Heart left ventricle (tissue), 16 donors: Measurements from ENCODE around the gene CHD2. TPM values are rescaled to one million over a fixed set of nuclear protein-coding genes. Genes with fewer than 3 reads are reported as not detected.
"Not testable (repeated sequence)": the region's sequence is repeated elsewhere in the genome, so short reads cannot be mapped to it uniquely, and the experiment has no call there.

Experiments
- ATAC-seq, 4 donors: fragments of 200-7000 bp; cut with Tn5 transposase; one replicate each; pipeline ENCODE4 v1.9.1; 2020 to 2022; ENCODE audit warnings: moderate library complexity in 4 of 4, mild to moderate bottlenecking in 3 of 4, moderate number of reproducible peaks in 1 of 4
- DNase-seq, 5 donors: peaks; one replicate each; pipeline ENCODE4 v3.0.0-alpha.2; 2020
- H3K27ac ChIP-seq, 12 donors: fragments of 200-600 bp; sonication (generic) in 4 of 12; one replicate each; pipeline versions ENCODE4 v1.5.0 to v1.8.0; 2016 to 2022; ENCODE audit warnings: mild to moderate bottlenecking in 2 of 12
- H3K27me3 ChIP-seq, 9 donors: fragments of 200-600 bp; sonication (generic) in 2 of 9; one replicate each; pipeline versions ENCODE4 v1.5.1 to v1.8.0; 2016 to 2022; ENCODE audit warnings: mild to moderate bottlenecking in 3 of 9
- H3K36me3 ChIP-seq, 9 donors: fragments of 200-600 bp; sonication (generic) in 2 of 9; one replicate each; pipeline versions ENCODE4 v1.5.0 to v1.8.0; 2018 to 2022; ENCODE audit warnings: mild to moderate bottlenecking in 2 of 9
- H3K4me1 ChIP-seq, 12 donors: fragments of 200-600 bp; sonication (generic) in 4 of 12; one replicate each; pipeline versions ENCODE4 v1.5.0 to v1.8.0; 2016 to 2022; ENCODE audit warnings: mild to moderate bottlenecking in 3 of 12
- H3K4me3 ChIP-seq, 12 donors: fragments of 200-600 bp; sonication (generic) in 4 of 12; one replicate each; pipeline versions ENCODE4 v1.5.0 to v1.8.0; 2017 to 2022; ENCODE audit warnings: mild to moderate bottlenecking in 9 of 12, moderate library complexity in 4 of 12
- H3K9me3 ChIP-seq, 12 donors: fragments of 200-600 bp; sonication (generic) in 4 of 12; one replicate each; pipeline versions ENCODE4 v1.5.0 to v1.8.0; 2016 to 2022; ENCODE audit warnings: mild to moderate bottlenecking in 1 of 12
- CTCF ChIP-seq, 12 donors: fragments of 200-600 bp; sonication (generic) in 4 of 12; IDR thresholded peaks; one replicate each; pipeline versions ENCODE4 v1.5.0 to v1.8.0; 2018 to 2022; ENCODE audit warnings: antibody characterized with exemption in 12 of 12, mild to moderate bottlenecking in 5 of 12
- POLR2A ChIP-seq, 2 donors: fragments of 450-650 bp; IDR thresholded peaks; one replicate each; pipeline ENCODE4 v1.6.1; 2017; ENCODE audit warnings: antibody characterized with exemption in 2 of 2, mild to moderate bottlenecking in 2 of 2, moderate library complexity in 2 of 2
- WGBS, 4 donors: extraction: QIAGEN DNeasy Blood & Tissue Kit in 2 of 4; methylation state at CpG; one replicate each; pipeline versions ENCODE4 v1.1.5 to v1.1.7; 2013 to 2018; 5-methylcytosine and 5-hydroxymethylcytosine counted together
- intact Hi-C, 10 donors: fragments of 100-400 bp; cut with DNase I; formaldehyde crosslinking; loops; one replicate each; pipeline versions ENCODE4 v1.11.1 to v1.14.2; 2022
- polyA plus RNA-seq, 2 donors: library from polyadenylated mRNA; stranded (reverse); fragments of 200-250 nt; gene quantifications; one replicate each; pipeline ENCODE4 v1.2.3, GENCODE V29; 2013
- total RNA-seq, 9 donors: library from RNA; depleted of rRNA in 2 of 9; stranded (reverse); fragments of >200 nt in 2 of 9; fragmentation: NEBNext Ultra II Directional in 3 of 9; extraction: Animal tissue kit (Norgen Biotek cat#: 25700) in 3 of 9; gene quantifications; one replicate each; pipeline versions ENCODE4 v1.1.0 to v1.2.4, GENCODE V29; 2016 to 2023
- donor health status: ischemic (EF 13 %, LVEDD 7.1; RV severe dilation, severe dysfunction).
- donor health status: healthy with polysubstance abuse.
- donor health status: DM: no; HTN: yes; CAD: no.
- donor health status: DM: no; HTN: no; CAD: no.
- donor health status: ischemic (EF 25% LVEDD 6.9; RV normal size, moderate dysfunction).
- donor health status: ischemic (EF 25% LVEDD 5.7; RV mildly dilated, moderate dysfunction).
- donor health status: healthy.
- donor health status: DM: yes; HTN: yes; CAD: no.
- donor health status: ischemic (EF 35%, LVEDD 5.7; RV mildly dilated, moderate dysfunction).
- donor health status: nonischemic (EF 11% LVEDD 7.7; RV severe dilation, severe dysfunction).
- donor health status: DM: yes; HTN: yes; CAD: no.
- donor health status: PGD.
- donor health status: ischemic (EF 29% LVEDD 5.4; RV normal size, mild dysfunction).
- donor health status: nonischemic (EF 23%, LVEDD 6.1; RV moderate dilation, normal function).

Gene CHD2
- total and polyA plus RNA-seq, 11 donors = 23.1 to 76.8 (median 41.6) TPM

- H3K4me1 ChIP-seq = peaks cover 0 to 27% (median 3%) of the 10 kb centered on the region in 12 donors
- TF ChIP-seq POLR2A (IDR thresholded peaks at IDR 0.05) = no peak
- peak; percentile 31 to 68 (median 51) for TF ChIP-seq CTCF (IDR thresholded peaks at IDR 0.05)
- ATAC-seq (peak in 3 of 4 donors; percentile 9 to 44 (median 32)), DNase-seq (peak in 3 of 5 donors; percentile 19 to 54 (median 43))
- no peaks in the 10 kb centered on the region for H3K9me3 ChIP-seq
- H3K27me3 ChIP-seq = no peaks in the 10 kb centered on the region
- no peaks in the 10 kb centered on the region for H3K36me3 ChIP-seq
- no peak overlapping the region for H3K4me3 ChIP-seq
- no peak overlapping the region for H3K27ac ChIP-seq
- WGBS, 4 donors = 57 to 77% (median 61%) methylated on average over 23 to 32 of the region's 32 CpGs
- intact Hi-C loops = loop anchor here in 8 of 10 donors (2.0 to 10.0 kb wide), 10 partner anchors 51 to 1289 kb away; partner anchors contain the start of gene RGMA (in 2 of the 8)
Observed at GRCh38 chr15:93035953-93036810, 136.1 kb downstream of the CHD2 start.

GRCh38 chr15:93036951-93037819 is 137.1 kb downstream of the CHD2 start:
- TF ChIP-seq POLR2A (IDR thresholded peaks at IDR 0.05) (no peak), CTCF (IDR thresholded peaks at IDR 0.05) (peak in 4 of 12 donors; percentile 15 to 46 (median 31))
- Histone ChIP-seq H3K27ac (peak overlapping the region in 8 of 12 donors; percentile 25 to 57 (median 36)), H3K4me1 (peaks cover 0 to 27% (median 3%) of the 10 kb centered on the region in 12 donors), H3K9me3 (no peaks in the 10 kb centered on the region), H3K4me3 (peak overlapping the region in 1 of 12 donors; percentile 5), H3K27me3 (no peaks in the 10 kb centered on the region), H3K36me3 (no peaks in the 10 kb centered on the region)
- intact Hi-C loops = loop anchor here in 8 of 10 donors (2.0 to 10.0 kb wide), 10 partner anchors 50 to 1288 kb away; partner anchors contain the start of gene RGMA (in 2 of the 8)
- WGBS, 4 donors = 65 to 79% (median 77%) methylated on average over 25 to 29 of the region's 29 CpGs
- ATAC-seq (peak; percentile 62 to 86 (median 77)), DNase-seq (peak; percentile 53 to 85 (median 75))

GRCh38 chr15:93037820-93038705 is 137.9 kb downstream of the CHD2 start:
- intact Hi-C loops = loop anchor here in 8 of 10 donors (2.0 to 10.0 kb wide), 10 partner anchors 49 to 1287 kb away; partner anchors contain the start of gene RGMA (in 2 of the 8)
- Histone ChIP-seq H3K4me1 (peaks cover 0 to 27% (median 3%) of the 10 kb centered on the region in 12 donors), H3K27ac (peak overlapping the region in 8 of 12 donors; percentile 25 to 57 (median 36)), H3K36me3 (no peaks in the 10 kb centered on the region), H3K27me3 (no peaks in the 10 kb centered on the region), H3K4me3 (no peak overlapping the region), H3K9me3 (no peaks in the 10 kb centered on the region)
- ATAC-seq (peak in 2 of 4 donors; percentile 2 to 30), DNase-seq (no peak)
- WGBS, 4 donors = 78 to 86% (median 83%) methylated on average over 16 to 20 of the region's 20 CpGs
- TF ChIP-seq CTCF (IDR thresholded peaks at IDR 0.05) = no peak

GRCh38 chr15:93039562-93040287 is 139.6 kb downstream of the CHD2 start:
- intact Hi-C loops = loop anchor here in 9 of 10 donors (5.0 to 10.0 kb wide), 10 partner anchors 48 to 1285 kb away; partner anchors contain the start of gene RGMA (in 2 of the 9)
- not testable (repeated sequence) for H3K4me3 ChIP-seq, ATAC-seq, H3K36me3 ChIP-seq, H3K9me3 ChIP-seq, H3K27ac ChIP-seq, H3K27me3 ChIP-seq
- DNase-seq = peak in 2 of 5 donors; percentile 11 to 21
- H3K4me1 ChIP-seq = peaks cover 0 to 27% (median 3%) of the 10 kb centered on the region in 12 donors
- WGBS, 4 donors = 90 to 95% (median 94%) methylated on average over 13 of the region's 13 CpGs
